Esophagus squamous epithelium (tissue), 5 donors: ENCODE data around the gene RAD9A. TPM values are rescaled to one million over a fixed set of nuclear protein-coding genes. Genes with fewer than 3 reads are reported as not detected.

ENCODE experiments used
- DNase-seq: peaks from one replicate; lab custom pipeline; 2025; lab: John Stamatoyannopoulos, UW
- H3K27ac ChIP-seq, 4 donors: fragments of 200-600 bp; sonication (generic); one replicate each; pipeline ENCODE4 v1.5.1; 2016 to 2019; ENCODE audit warnings: mild to moderate bottlenecking in 1 of 4
- H3K27me3 ChIP-seq, 4 donors: fragments of 200-600 bp; sonication (generic); 1 replicate in 3 of 4; 2 replicates in 1 of 4; pipeline versions ENCODE4 v1.5.1 to v1.6.0; 2017 to 2021; ENCODE audit warnings: antibody characterized with exemption in 1 of 4
- H3K36me3 ChIP-seq, 3 donors: fragments of 200-600 bp; sonication (generic); one replicate each; pipeline ENCODE4 v1.5.1; 2016 to 2019
- H3K4me1 ChIP-seq, 3 donors: fragments of 200-600 bp; sonication (generic); one replicate each; pipeline ENCODE4 v1.5.1; 2017 to 2019
- H3K4me3 ChIP-seq, 4 donors: fragments of 200-600 bp; sonication (generic); 1 replicate in 3 of 4; 2 replicates in 1 of 4; pipeline ENCODE4 v1.5.1; 2016 to 2019; ENCODE audit warnings: mild to moderate bottlenecking in 2 of 4, moderate library complexity in 1 of 4
- H3K9me3 ChIP-seq, 3 donors: fragments of 200-600 bp; sonication (generic); one replicate each; pipeline ENCODE4 v1.5.1; 2016 to 2019
- POLR2A ChIP-seq, 4 donors: fragments of 450-650 bp; IDR thresholded peaks; one replicate each; pipeline ENCODE4 v1.6.1; 2017; ENCODE audit warnings: antibody characterized with exemption in 4 of 4, mild to moderate bottlenecking in 4 of 4, moderate library complexity in 3 of 4
- WGBS, 2 donors: methylation state at CpG; one replicate each; pipeline ENCODE4 v1.1.5; 2018; 5-methylcytosine and 5-hydroxymethylcytosine counted together
- intact Hi-C: fragments of 100-400 bp; cut with DNase I; formaldehyde crosslinking; loops from one replicate; pipeline ENCODE4 v1.15.0; 2022
- total RNA-seq, 4 donors: library from RNA; depleted of rRNA; stranded (reverse); fragments of >200 nt; gene quantifications; one replicate each; pipeline ENCODE4 v1.1.0, GENCODE V29; 2016
- TF ChIP-seq, protein P1 (sequence below), 6 experiments: fragments of 450-650 bp in 4 of 6; fragments of 200-600 bp in 2 of 6; sonication (generic) in 2 of 6; IDR thresholded peaks; one replicate each; pipeline ENCODE4 v1.5.1; 2016 to 2019; ENCODE audit warnings: antibody characterized with exemption in 6 of 6, mild to moderate bottlenecking in 4 of 6, moderate library complexity in 4 of 6
- donor health status: DM: yes; HTN: yes; CAD: no.

RAD9A gene
- total RNA-seq, 4 donors from 2014 or later, result 10.6 to 18.3 (median 12.7) TPM

DNA sequence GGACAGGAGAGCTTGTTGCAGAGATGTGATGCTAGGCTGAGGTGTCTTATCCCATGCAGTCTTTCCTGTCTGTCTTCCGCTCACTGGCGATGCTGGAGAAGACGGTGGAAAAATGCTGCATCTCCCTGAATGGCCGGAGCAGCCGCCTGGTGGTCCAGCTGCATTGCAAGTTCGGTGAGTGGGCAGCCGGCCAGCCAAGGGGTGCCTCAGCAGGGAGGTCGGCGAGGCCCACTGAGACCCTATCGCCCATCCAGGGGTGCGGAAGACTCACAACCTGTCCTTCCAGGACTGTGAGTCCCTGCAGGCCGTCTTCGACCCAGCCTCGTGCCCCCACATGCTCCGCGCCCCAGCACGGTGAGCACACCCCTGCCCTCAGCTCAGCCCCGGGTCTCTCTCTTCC lies 1.7 kb downstream of the RAD9A start:
- TF ChIP-seq POLR2A (IDR thresholded peaks at IDR 0.05), result no peak
- TF ChIP-seq, protein P1, sequence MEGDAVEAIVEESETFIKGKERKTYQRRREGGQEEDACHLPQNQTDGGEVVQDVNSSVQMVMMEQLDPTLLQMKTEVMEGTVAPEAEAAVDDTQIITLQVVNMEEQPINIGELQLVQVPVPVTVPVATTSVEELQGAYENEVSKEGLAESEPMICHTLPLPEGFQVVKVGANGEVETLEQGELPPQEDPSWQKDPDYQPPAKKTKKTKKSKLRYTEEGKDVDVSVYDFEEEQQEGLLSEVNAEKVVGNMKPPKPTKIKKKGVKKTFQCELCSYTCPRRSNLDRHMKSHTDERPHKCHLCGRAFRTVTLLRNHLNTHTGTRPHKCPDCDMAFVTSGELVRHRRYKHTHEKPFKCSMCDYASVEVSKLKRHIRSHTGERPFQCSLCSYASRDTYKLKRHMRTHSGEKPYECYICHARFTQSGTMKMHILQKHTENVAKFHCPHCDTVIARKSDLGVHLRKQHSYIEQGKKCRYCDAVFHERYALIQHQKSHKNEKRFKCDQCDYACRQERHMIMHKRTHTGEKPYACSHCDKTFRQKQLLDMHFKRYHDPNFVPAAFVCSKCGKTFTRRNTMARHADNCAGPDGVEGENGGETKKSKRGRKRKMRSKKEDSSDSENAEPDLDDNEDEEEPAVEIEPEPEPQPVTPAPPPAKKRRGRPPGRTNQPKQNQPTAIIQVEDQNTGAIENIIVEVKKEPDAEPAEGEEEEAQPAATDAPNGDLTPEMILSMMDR (IDR thresholded peaks at IDR 0.05), result no peak
- WGBS, 2 donors, result 83 to 88% methylated on average over 10 of the region's 18 CpGs
- DNase-seq, result no peak
- Histone ChIP-seq H3K36me3 (peaks cover 13 to 51% (median 24%) of the 10 kb centered on the region in 3 donors), H3K27ac (no peak overlapping the region), H3K4me3 (no peak overlapping the region), H3K27me3 (no peaks in the 10 kb centered on the region), H3K9me3 (no peaks in the 10 kb centered on the region), H3K4me1 (peaks cover 18 to 67% (median 23%) of the 10 kb centered on the region in 3 donors)
- intact Hi-C loops, result no loop called here

DNA sequence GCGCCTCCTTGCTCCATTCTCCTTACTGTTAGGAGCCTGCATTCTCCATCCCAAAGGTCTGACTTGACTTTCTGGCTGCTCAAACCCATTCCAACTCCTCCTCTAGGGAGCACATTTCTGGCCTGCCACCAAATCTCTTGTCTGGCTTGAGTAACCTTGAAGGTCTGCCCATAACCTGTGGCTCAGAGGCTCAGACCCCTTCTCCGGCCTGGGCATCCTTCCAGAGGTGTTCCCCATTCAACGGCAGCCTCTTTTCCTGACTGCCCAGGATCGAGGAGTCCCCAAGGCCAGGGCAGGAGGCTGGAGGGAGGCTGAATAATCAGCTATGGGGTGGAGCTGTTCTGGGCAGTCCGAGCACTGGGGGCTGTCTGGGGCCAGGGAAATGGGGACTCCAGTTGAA lies 2.2 kb downstream of the RAD9A start:
- intact Hi-C loops, result no loop called here
- Histone ChIP-seq H3K27me3 (no peaks in the 10 kb centered on the region), H3K4me1 (peaks cover 18 to 73% (median 23%) of the 10 kb centered on the region in 3 donors), H3K4me3 (no peak overlapping the region), H3K27ac (no peak overlapping the region), H3K36me3 (peaks cover 19 to 57% (median 27%) of the 10 kb centered on the region in 3 donors), H3K9me3 (no peaks in the 10 kb centered on the region)
- DNase-seq, result no peak
- WGBS, 2 donors, result 73 to 85% methylated on average over 3 to 4 of the region's 5 CpGs
- TF ChIP-seq, protein P1 (IDR thresholded peaks at IDR 0.05), result no peak
- TF ChIP-seq POLR2A (IDR thresholded peaks at IDR 0.05), result no peak

DNA sequence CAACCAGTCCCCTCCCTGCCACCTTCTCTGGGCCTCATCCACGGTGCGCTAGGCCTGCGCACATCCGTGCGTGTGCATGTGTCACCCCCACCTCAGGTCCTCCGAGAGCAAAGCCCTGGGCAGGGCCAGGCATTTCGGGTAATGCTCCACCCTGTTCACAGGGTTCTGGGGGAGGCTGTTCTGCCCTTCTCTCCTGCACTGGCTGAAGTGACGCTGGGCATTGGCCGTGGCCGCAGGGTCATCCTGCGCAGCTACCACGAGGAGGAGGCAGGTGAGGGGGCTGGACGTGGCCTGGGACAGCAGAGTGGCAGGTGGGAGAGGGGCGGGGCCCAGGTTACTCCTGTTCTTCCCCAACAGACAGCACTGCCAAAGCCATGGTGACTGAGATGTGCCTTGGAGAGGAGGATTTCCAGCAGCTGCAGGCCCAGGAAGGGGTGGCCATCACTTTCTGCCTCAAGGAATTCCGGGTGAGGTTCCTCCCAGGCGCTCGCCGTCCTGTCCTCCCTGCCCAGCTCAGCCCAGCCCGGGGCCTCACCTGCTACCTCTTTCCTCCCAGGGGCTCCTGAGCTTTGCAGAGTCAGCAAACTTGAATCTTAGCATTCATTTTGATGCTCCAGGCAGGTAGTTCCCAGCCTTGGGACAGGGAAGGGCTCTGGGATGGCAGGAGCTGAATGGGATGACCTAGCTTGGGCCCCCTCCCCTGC lies 3.9 kb downstream of the RAD9A start:
- DNase-seq, result no peak
- Histone ChIP-seq H3K9me3 (no peaks in the 10 kb centered on the region), H3K4me1 (peaks cover 27 to 77% (median 33%) of the 10 kb centered on the region in 3 donors), H3K36me3 (peaks cover 27 to 74% (median 27%) of the 10 kb centered on the region in 3 donors), H3K27me3 (no peaks in the 10 kb centered on the region), H3K27ac (no peak overlapping the region), H3K4me3 (no peak overlapping the region)
- no peak for TF ChIP-seq POLR2A (IDR thresholded peaks at IDR 0.05)
- TF ChIP-seq, protein P1 (IDR thresholded peaks at IDR 0.05), result no peak
- 79 to 100% methylated on average over 1 to 17 of the region's 19 CpGs for WGBS, 2 donors
- intact Hi-C loops, result no loop called here

DNA sequence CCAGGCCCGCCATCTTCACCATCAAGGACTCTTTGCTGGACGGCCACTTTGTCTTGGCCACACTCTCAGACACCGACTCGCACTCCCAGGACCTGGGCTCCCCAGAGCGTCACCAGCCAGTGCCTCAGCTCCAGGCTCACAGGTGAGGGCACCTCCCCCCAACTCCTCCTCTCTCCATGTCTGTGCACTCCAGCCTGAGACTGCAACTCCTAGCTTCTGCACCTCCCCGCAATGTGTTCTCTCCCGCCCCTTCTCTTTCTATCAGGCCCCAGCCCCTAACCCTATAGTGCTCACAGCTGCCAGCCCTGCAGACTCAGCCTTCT lies 4.4 kb downstream of the RAD9A start:
- H3K4me1 ChIP-seq, result peaks cover 30 to 77% (median 31%) of the 10 kb centered on the region in 3 donors
- TF ChIP-seq, protein P1 (IDR thresholded peaks at IDR 0.05), result no peak
- TF ChIP-seq POLR2A (IDR thresholded peaks at IDR 0.05), result no peak
- WGBS, 2 donors, result 86 to 88% methylated on average over 6 of the region's 7 CpGs
- intact Hi-C loops, result no loop called here
- H3K36me3 ChIP-seq, result peaks cover 27 to 74% (median 27%) of the 10 kb centered on the region in 3 donors
- no peaks in the 10 kb centered on the region for H3K9me3 ChIP-seq
- H3K27me3 ChIP-seq, result no peaks in the 10 kb centered on the region
- no peak for DNase-seq
- H3K4me3 ChIP-seq, result no peak overlapping the region
- no peak overlapping the region for H3K27ac ChIP-seq

DNA sequence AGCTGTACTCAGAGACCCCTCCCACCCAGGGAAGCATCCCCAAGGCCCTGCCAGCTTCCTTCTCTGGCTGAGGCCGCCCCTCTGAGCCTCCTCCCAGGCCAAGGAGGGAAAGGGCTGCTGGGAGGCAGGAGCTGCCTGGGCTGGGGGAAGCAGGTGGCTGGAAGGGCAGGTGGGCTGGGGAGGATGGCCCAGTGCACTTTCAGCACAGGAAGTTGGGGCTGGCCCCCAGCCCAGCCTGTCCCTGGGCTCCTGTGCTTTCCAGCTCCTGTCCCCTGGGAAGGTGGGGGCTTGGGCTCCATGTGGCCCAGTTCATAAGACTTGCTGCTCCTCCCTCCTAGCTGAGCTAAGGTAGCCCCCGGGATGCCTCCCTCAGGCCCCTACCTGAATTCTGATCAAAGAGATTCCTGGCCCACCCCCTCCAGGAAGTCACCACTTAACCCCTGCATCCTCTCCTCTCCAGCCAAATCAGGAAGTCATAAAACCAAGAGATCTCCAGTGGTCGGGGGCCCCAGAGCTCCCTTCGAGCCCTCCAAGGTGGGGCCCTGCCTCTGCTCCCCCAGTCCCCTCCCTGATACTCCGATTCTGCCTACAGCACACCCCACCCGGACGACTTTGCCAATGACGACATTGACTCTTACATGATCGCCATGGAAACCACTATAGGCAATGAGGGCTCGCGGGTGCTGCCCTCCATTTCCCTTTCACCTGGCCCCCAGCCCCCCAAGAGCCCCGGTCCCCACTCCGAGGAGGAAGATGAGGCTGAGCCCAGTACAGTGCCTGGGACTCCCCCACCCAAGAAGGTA lies 5.0 kb downstream of the RAD9A start:
- TF ChIP-seq, protein P1 (IDR thresholded peaks at IDR 0.05), result no peak
- TF ChIP-seq POLR2A (IDR thresholded peaks at IDR 0.05), result no peak
- intact Hi-C loops, result no loop called here
- DNase-seq, result no peak
- peak overlapping the region in 1 of 4 donors; percentile 4 for H3K27ac ChIP-seq
- H3K4me1 ChIP-seq, result peaks cover 29 to 75% (median 31%) of the 10 kb centered on the region in 3 donors
- H3K9me3 ChIP-seq, result no peaks in the 10 kb centered on the region
- no peaks in the 10 kb centered on the region for H3K27me3 ChIP-seq
- WGBS, 2 donors, result 43 to 59% methylated on average over 7 to 8 of the region's 13 CpGs
- H3K4me3 ChIP-seq, result no peak overlapping the region
- H3K36me3 ChIP-seq, result peaks cover 27 to 74% (median 27%) of the 10 kb centered on the region in 3 donors
